Tracheal epithelial cell (primary cell): ENCODE data around the gene IDH3B. TPM values are rescaled to one million over a fixed set of nuclear protein-coding genes. Genes with fewer than 3 reads are reported as not detected.

ENCODE experiments used
- total RNA-seq: library from RNA; depleted of rRNA; stranded (reverse); fragments of >200 nt; gene quantifications from 2 replicates; pipeline ENCODE4 v1.2.1, GENCODE V29; 2014

IDH3B gene
- total RNA-seq, result 72.5 and 84.8 TPM in 2 replicates

GRCh38 chr20:2663887-2664719, at the start of gene IDH3B:
TSS of gene IDH3B (minus strand) at chr20:2664216. CDS start at chr20:2664188, 28 bp downstream.

GRCh38 chr20:2692036-2692885, 28.2 kb upstream of the IDH3B start, which contains the start of gene EBF4:
TSS of gene EBF4 (plus strand) at chr20:2692780. CDS start at chr20:2693646, 866 bp downstream.

GRCh38 chr20:2651772-2652723, 12.0 kb downstream of the IDH3B start, which contains the start of gene NOP56:
TSS of gene NOP56 (plus strand) at chr20:2652632. CDS start at chr20:2652661, 29 bp downstream.

Other genes starting within 250 kb of the IDH3B start
- 289 and 325 TPM in 2 replicates for gene SNRPB, start 193.4 kb downstream of the IDH3B start, total RNA-seq
- 8.9 and 15.3 TPM in 2 replicates for gene ZNF343, start 155.3 kb downstream of the IDH3B start, total RNA-seq
- not detected in 2 replicates for gene TMC2, start 127.6 kb downstream of the IDH3B start, total RNA-seq
- gene NOP56, start 11.6 kb downstream of the IDH3B start, total RNA-seq, result 147 and 223 TPM in 2 replicates
- 1.1 and 1.2 TPM in 2 replicates for gene EBF4, start 28.6 kb upstream of the IDH3B start, total RNA-seq
- gene CPXM1, start 136.4 kb upstream of the IDH3B start, total RNA-seq, result not detected in 2 replicates
- gene C20orf141, start 150.8 kb upstream of the IDH3B start, total RNA-seq, result not detected in 2 replicates
- not detected in 2 replicates for gene TMEM239, start 152.1 kb upstream of the IDH3B start, total RNA-seq
- gene PCED1A, start 176.4 kb upstream of the IDH3B start, total RNA-seq, result 21.4 and 35.8 TPM in 2 replicates
- 28.1 and 37.1 TPM in 2 replicates for gene VPS16, start 176.5 kb upstream of the IDH3B start, total RNA-seq
- 19.0 and 36.9 TPM in 2 replicates for gene PTPRA, start 209.3 kb upstream of the IDH3B start, total RNA-seq